Endothelial cell of umbilical vein (primary cell): Measurements from ENCODE around the gene RFXANK. TPM values are rescaled to one million over a fixed set of nuclear protein-coding genes. Genes with fewer than 3 reads are reported as not detected.

ENCODE experiments used
- BruUV-seq: library from RNA; stranded (reverse); fragments of 400-500 nt; replicated peaks from 2 replicates; lab custom pipeline; 2021; lab: Mats Ljungman, UMichigan
- CTCF ChIA-PET: fragments of 300-600, 350-600 bp; sonication (Branson Sonifier 250); formaldehyde crosslinking; loops from one replicate; lab custom pipeline; 2021; ENCODE audit warnings: antibody characterized with exemption, inconsistent platforms; lab: Charles Lee
- POLR2A ChIA-PET: fragments of 300-600, 350-600 bp; sonication (Branson Sonifier 250); formaldehyde crosslinking; loops from one replicate; lab custom pipeline; 2021; ENCODE audit warnings: antibody characterized with exemption, inconsistent platforms; lab: Charles Lee
- DNase-seq: peaks from one replicate; pipeline ENCODE4 v3.0.0-alpha.2; 2011; ENCODE audit warnings: low read depth, low spot score
- FAIRE-seq: peaks from 2 replicates; lab custom pipeline; 2011; peaks lifted over from hg19 to GRCh38; lab: Jason Lieb, UNC
- H2AFZ ChIP-seq: 2 replicates; pipeline ENCODE4 v1.6.0; 2012; ENCODE audit warnings: low read depth, low read length, control low read depth, inconsistent platforms
- H3K27ac ChIP-seq: 2 replicates; pipeline ENCODE4 v1.5.1; 2011; ENCODE audit warnings: low read depth, mild to moderate bottlenecking, control low read depth, low read length, moderate library complexity; ENCODE audit not compliant: insufficient read depth
- H3K27me3 ChIP-seq, 2 experiments: 2 replicates each; pipeline versions ENCODE4 v1.6.0 to v1.6.1; 2011; ENCODE audit warnings: low read length in 2 of 2, mixed read lengths in 1 of 2; ENCODE audit not compliant: control insufficient read depth in 2 of 2, insufficient read depth in 2 of 2
- H3K36me3 ChIP-seq, 2 experiments: 2 replicates in 1 of 2; 3 replicates in 1 of 2; pipeline ENCODE4 v1.5.1; 2011; ENCODE audit warnings: low read length in 2 of 2, mild to moderate bottlenecking in 1 of 2, moderate library complexity in 1 of 2; ENCODE audit not compliant: control insufficient read depth in 2 of 2, insufficient read depth in 2 of 2; ENCODE audit errors: extremely low read depth in 1 of 2
- H3K4me1 ChIP-seq: 3 replicates; pipeline ENCODE4 v1.5.1; 2011; ENCODE audit warnings: mild to moderate bottlenecking, low read length; ENCODE audit not compliant: control insufficient read depth, insufficient read depth; ENCODE audit errors: extremely low read depth
- H3K4me2 ChIP-seq: 2 replicates; pipeline ENCODE4 v1.6.1; 2011; ENCODE audit warnings: low read length, control low read depth, mixed read lengths; ENCODE audit not compliant: insufficient read depth
- H3K4me3 ChIP-seq, 3 experiments: fragments of 200-600 bp in 1 of 3; sonication (generic), shearing (Covaris generic) in 1 of 3; replicated peaks in 1 of 3; 2 replicates each; pipeline ENCODE4 v1.5.1; 2011 to 2016; ENCODE audit warnings: control low read depth in 3 of 3, low read length in 3 of 3, mild to moderate bottlenecking in 2 of 3, inconsistent platforms in 1 of 3, low read depth in 1 of 3, moderate library complexity in 1 of 3; ENCODE audit not compliant: insufficient read depth in 1 of 3
- H3K79me2 ChIP-seq: 2 replicates; pipeline ENCODE4 v1.6.0; 2012; ENCODE audit warnings: low read length, inconsistent platforms; ENCODE audit not compliant: control insufficient read depth, insufficient read depth
- H3K9ac ChIP-seq: replicated peaks from 2 replicates; pipeline ENCODE3; 2011; ENCODE audit warnings: low read length, control low read depth; ENCODE audit not compliant: insufficient read depth; ENCODE audit errors: extremely low read depth
- H3K9me1 ChIP-seq: replicated peaks from 3 replicates; pipeline ENCODE4 v1.6.0; 2011; ENCODE audit warnings: mild to moderate bottlenecking, low read length; ENCODE audit not compliant: control insufficient read depth, insufficient read depth; ENCODE audit errors: extremely low read depth
- H3K9me3 ChIP-seq: replicated peaks from 2 replicates; pipeline ENCODE4 v1.5.1; 2012; ENCODE audit warnings: low read length, inconsistent platforms; ENCODE audit not compliant: control insufficient read depth, insufficient read depth
- H4K20me1 ChIP-seq: replicated peaks from 2 replicates; pipeline ENCODE3; 2011; ENCODE audit warnings: mild to moderate bottlenecking, low read length; ENCODE audit not compliant: control insufficient read depth, insufficient read depth; ENCODE audit errors: extremely low read depth
- CTCF ChIP-seq, 2 donors: IDR thresholded peaks; 1 replicate in 1 of 2; 2 replicates in 1 of 2; pipeline ENCODE4 v1.5.1; 2011; ENCODE audit warnings: low read length in 2 of 2, mild to moderate bottlenecking in 2 of 2, moderate library complexity in 2 of 2, control low read depth in 1 of 2, inconsistent platforms in 1 of 2, low read depth in 1 of 2; ENCODE audit not compliant: insufficient read depth in 1 of 2; ENCODE audit errors: extremely low read depth in 1 of 2
- EZH2 ChIP-seq: IDR thresholded peaks from 2 replicates; pipeline ENCODE4 v1.6.1; 2012; ENCODE audit warnings: borderline replicate concordance, low read depth, mild to moderate bottlenecking, moderate library complexity, low read length, inconsistent platforms; ENCODE audit not compliant: severe bottlenecking
- FOS ChIP-seq: IDR thresholded peaks from 2 replicates; pipeline ENCODE4 v1.6.1; 2011; ENCODE audit warnings: mild to moderate bottlenecking, low read length, moderate library complexity, borderline replicate concordance; ENCODE audit not compliant: insufficient read depth
- MYC ChIP-seq: IDR thresholded peaks from one replicate; pipeline ENCODE4 v1.6.1; 2011; ENCODE audit warnings: mild to moderate bottlenecking, low read depth, low read length
- POLR2A ChIP-seq: IDR thresholded peaks from 2 replicates; pipeline ENCODE4 v1.6.1; 2012; ENCODE audit warnings: low read depth, mild to moderate bottlenecking, control low read depth, low read length
- POLR2AphosphoS5 ChIP-seq: IDR thresholded peaks from 2 replicates; pipeline ENCODE4 v1.6.1; 2012; ENCODE audit warnings: low read depth, mild to moderate bottlenecking, control low read depth, low read length, moderate library complexity; ENCODE audit not compliant: insufficient read depth
- dilution Hi-C: fragments of 300-500 bp; cut with MboI; formaldehyde crosslinking; loops from one replicate; pipeline ENCODE4 v1.15.0; 2019; ENCODE audit warnings: low sequenced_read_pairs; ENCODE audit not compliant: extremely low pct_ligation_motif_present
- intact Hi-C: fragments of 100-400 bp; cut with micrococcal nuclease; formaldehyde crosslinking; loops from one replicate; pipeline ENCODE4 v1.10.0; 2022
- polyA plus RNA-seq, 4 experiments: library from polyadenylated mRNA; depleted of rRNA in 3 of 4; stranded (reverse) in 3 of 4; unstranded in 1 of 4; fragments of >200 nt; gene quantifications; 2 replicates each; pipeline versions ENCODE4 v1.2.1 to v1.2.3, GENCODE V29; 2011 to 2012; ENCODE audit warnings: missing spikeins in 1 of 4
- total RNA-seq: library from RNA; stranded (reverse); gene quantifications from 2 replicates; pipeline ENCODE4 v1.2.3, GENCODE V29; 2021
- TF ChIP-seq, protein P1 (sequence below): IDR thresholded peaks from 2 replicates; pipeline ENCODE4 v1.6.1; 2011; ENCODE audit not compliant: insufficient read depth, insufficient read length

RFXANK gene
- total and polyA plus RNA-seq, 2 donors (not counting 3 experiments of a cell fraction or from before 2014, with no cell fraction given) = 105 to 124 TPM

DNA sequence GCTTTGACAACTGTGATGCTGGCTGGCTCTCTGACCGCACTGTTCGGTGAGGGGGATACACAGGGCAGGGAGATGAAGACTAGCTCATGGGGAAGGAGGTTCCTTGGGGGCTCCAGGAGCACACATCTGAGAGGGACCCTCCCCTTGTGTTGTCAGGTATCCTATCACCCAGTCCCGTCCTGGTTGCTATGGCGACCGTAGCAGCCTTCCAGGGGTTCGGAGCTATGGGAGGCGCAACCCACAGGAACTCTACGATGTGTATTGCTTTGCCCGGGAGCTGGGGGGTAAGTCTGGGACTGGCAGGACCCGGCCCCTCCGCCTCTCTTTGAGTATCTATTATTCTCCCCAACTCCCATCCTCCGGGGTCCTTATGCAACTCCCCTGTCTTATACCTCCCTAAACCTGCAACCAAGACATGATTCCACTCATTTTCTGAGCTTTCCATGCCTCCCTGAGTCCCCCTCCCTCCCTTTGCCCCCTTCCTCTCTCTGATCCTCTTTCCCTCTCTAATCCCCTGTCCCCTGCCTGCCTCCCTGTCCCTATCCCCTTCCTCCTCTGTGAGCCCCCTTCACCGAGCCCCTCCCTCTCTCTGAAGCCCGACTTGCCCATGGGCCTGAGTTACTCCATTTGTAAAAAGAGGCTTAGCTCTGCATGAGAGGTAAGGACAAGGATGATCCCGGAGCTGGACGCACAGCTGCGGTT lies 32.2 kb downstream of the RFXANK start:
- no peak for TF ChIP-seq POLR2AphosphoS5
- TF ChIP-seq EZH2 = no peak
- TF ChIP-seq POLR2A = no peak
- no peak for TF ChIP-seq CTCF (IDR thresholded peaks at IDR 0.05; ENCODE audit: extremely low read depth in 1 of 2, insufficient read depth in 1 of 2, low read depth in 1 of 2, low read length in 2 of 2)
- TF ChIP-seq MYC = no peak
- TF ChIP-seq, protein P1, sequence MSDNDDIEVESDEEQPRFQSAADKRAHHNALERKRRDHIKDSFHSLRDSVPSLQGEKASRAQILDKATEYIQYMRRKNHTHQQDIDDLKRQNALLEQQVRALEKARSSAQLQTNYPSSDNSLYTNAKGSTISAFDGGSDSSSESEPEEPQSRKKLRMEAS = no peak
- no peak for TF ChIP-seq FOS
- no peaks in the 10 kb centered on the region for H3K4me1 ChIP-seq
- H3K36me3 ChIP-seq = no peaks in the 10 kb centered on the region
- POLR2A ChIA-PET = no interaction called here
- no peak overlapping the region for H3K9ac ChIP-seq
- no peaks in the 10 kb centered on the region for H3K79me2 ChIP-seq
- no peak overlapping the region for H3K4me3 ChIP-seq
- no peaks in the 10 kb centered on the region for H4K20me1 ChIP-seq
- FAIRE-seq (no peak), DNase-seq (no peak)
- no TSS peak for BruUV-seq
- H3K9me1 ChIP-seq = no peaks in the 10 kb centered on the region
- H3K27me3 ChIP-seq = peaks cover 2% of the 10 kb centered on the region in 2 experiments
- H2AFZ ChIP-seq = peak overlapping the region; percentile 59
- H3K9me3 ChIP-seq = no peaks in the 10 kb centered on the region
- intact Hi-C loops (no loop called here), dilution Hi-C loops (no loop called here)
- H3K4me2 ChIP-seq = no peak overlapping the region
- CTCF ChIA-PET = interaction anchor here (0.6 to 2.2 kb wide), 12 partner anchors 8 to 266 kb away, joined by 3 to 10 read pairs (median 3); partner anchors contain the start of gene NR2C2AP
- no peak overlapping the region for H3K27ac ChIP-seq
